Measurements from ENCODE around the gene GFPT2.

The GFPT2 gene

GRCh38 chr5:180287868-180288267, 65.3 kb downstream of the GFPT2 start:
- H4K20me1 ChIP-seq (ENCODE audit: insufficient read depth, low read length), result peaks cover 42% of the 10 kb centered on the region
- H3K36me3 ChIP-seq (ENCODE audit: insufficient read depth, low read length), result peaks cover 30% of the 10 kb centered on the region
- no peak overlapping the region for H3K4me2 ChIP-seq (ENCODE audit: insufficient read depth, low read length)
- TF ChIP-seq EZH2 (IDR thresholded peaks at IDR 0.05; ENCODE audit: borderline replicate concordance, low read depth, low read length, severe bottlenecking), result no peak
- no peak for TF ChIP-seq CTCF (IDR thresholded peaks at IDR 0.05; ENCODE audit: borderline replicate concordance, extremely low read depth, low read length, poor library complexity, severe bottlenecking)
- no peak overlapping the region for H3K4me3 ChIP-seq (ENCODE audit: low read depth in 1 of 2, low read length in 2 of 2)
- ATAC-seq (ENCODE audit: insufficient read depth, low read depth) (no peak), DNase-seq (no peak)
- no peaks in the 10 kb centered on the region for H3K9me3 ChIP-seq (ENCODE audit: insufficient read depth, low read length, severe bottlenecking)
- no peak overlapping the region for H3K9ac ChIP-seq (ENCODE audit: low read depth, low read length)
- H3K79me2 ChIP-seq (ENCODE audit: insufficient read depth, low read length), result peaks cover 81% of the 10 kb centered on the region
- no peak overlapping the region for H2AFZ ChIP-seq (ENCODE audit: low read depth, low read length)
- no peak overlapping the region for H3K27ac ChIP-seq (ENCODE audit: low read length)
- H3K4me1 ChIP-seq (ENCODE audit: insufficient read depth, low read length), result peaks cover 29% of the 10 kb centered on the region
- H3K27me3 ChIP-seq (ENCODE audit: insufficient read depth, low read length, poor library complexity), result no peaks in the 10 kb centered on the region

- Histone ChIP-seq H3K36me3 (ENCODE audit: insufficient read depth, low read length) (peaks cover 35% of the 10 kb centered on the region), H3K79me2 (ENCODE audit: insufficient read depth, low read length) (peaks cover 82% of the 10 kb centered on the region)
- no peak for DNase-seq
Observed at GRCh38 chr5:180287404-180287803, 65.7 kb downstream of the GFPT2 start.

GRCh38 chr5:180284149-180284548, 69.0 kb downstream of the GFPT2 start:
- Histone ChIP-seq H3K4me3 (ENCODE audit: low read depth in 1 of 2, low read length in 2 of 2) (no peak overlapping the region), H3K4me2 (ENCODE audit: insufficient read depth, low read length) (no peak overlapping the region), H3K36me3 (ENCODE audit: insufficient read depth, low read length) (peaks cover 66% of the 10 kb centered on the region), H3K79me2 (ENCODE audit: insufficient read depth, low read length) (peaks cover 74% of the 10 kb centered on the region), H2AFZ (ENCODE audit: low read depth, low read length) (no peak overlapping the region), H4K20me1 (ENCODE audit: insufficient read depth, low read length) (peaks cover 34% of the 10 kb centered on the region), H3K27me3 (ENCODE audit: insufficient read depth, low read length, poor library complexity) (no peaks in the 10 kb centered on the region), H3K9me3 (ENCODE audit: insufficient read depth, low read length, severe bottlenecking) (no peaks in the 10 kb centered on the region), H3K4me1 (ENCODE audit: insufficient read depth, low read length) (peaks cover 5% of the 10 kb centered on the region; the same call in 1 of the 2 replicates), H3K9ac (ENCODE audit: low read depth, low read length) (no peak overlapping the region), H3K27ac (ENCODE audit: low read length) (no peak overlapping the region)
- ATAC-seq (ENCODE audit: insufficient read depth, low read depth) (no peak), DNase-seq (no peak)
- TF ChIP-seq EZH2 (IDR thresholded peaks at IDR 0.05; ENCODE audit: borderline replicate concordance, low read depth, low read length, severe bottlenecking) (no peak), CTCF (IDR thresholded peaks at IDR 0.05; ENCODE audit: borderline replicate concordance, extremely low read depth, low read length, poor library complexity, severe bottlenecking) (no peak)

More at GRCh38 chr5:180287404-180287803, 65.7 kb downstream of the GFPT2 start:
- Histone ChIP-seq H3K4me3 (ENCODE audit: low read depth in 1 of 2, low read length in 2 of 2) (no peak overlapping the region), H3K9ac (ENCODE audit: low read depth, low read length) (no peak overlapping the region), H4K20me1 (ENCODE audit: insufficient read depth, low read length) (peaks cover 46% of the 10 kb centered on the region), H3K27me3 (ENCODE audit: insufficient read depth, low read length, poor library complexity) (no peaks in the 10 kb centered on the region), H3K4me1 (ENCODE audit: insufficient read depth, low read length) (peaks cover 25% of the 10 kb centered on the region), H3K27ac (ENCODE audit: low read length) (no peak overlapping the region), H3K9me3 (ENCODE audit: insufficient read depth, low read length, severe bottlenecking) (no peaks in the 10 kb centered on the region), H3K4me2 (ENCODE audit: insufficient read depth, low read length) (no peak overlapping the region), H2AFZ (ENCODE audit: low read depth, low read length) (no peak overlapping the region)
- TF ChIP-seq CTCF (IDR thresholded peaks at IDR 0.05; ENCODE audit: borderline replicate concordance, extremely low read depth, low read length, poor library complexity, severe bottlenecking) (no peak), EZH2 (IDR thresholded peaks at IDR 0.05; ENCODE audit: borderline replicate concordance, low read depth, low read length, severe bottlenecking) (no peak)
- no peak for ATAC-seq (ENCODE audit: insufficient read depth, low read depth)

Data from DND-41 (cell line).